Measurements from ENCODE around the gene EPB41L5. TPM values are rescaled to one million over a fixed set of nuclear protein-coding genes. Genes with fewer than 3 reads are reported as not detected.

EPB41L5 gene
- total RNA-seq, 1 donor from 2014 or later = 27.0 TPM

- H3K4me3 ChIP-seq (ENCODE audit: low read depth, low read length) = no peak overlapping the region
- DNase-seq (ENCODE audit: low read depth) = no peak
- TF ChIP-seq CTCF (conservative IDR thresholded peaks at IDR 0.05; ENCODE audit: low read depth, low read length) = no peak
These were observed 81.9 kb downstream of the EPB41L5 start for GRCh38 chr2:120094795-120095194.

GRCh38 chr2:120100627-120101026 lies 87.8 kb downstream of the EPB41L5 start:
- H3K4me3 ChIP-seq (ENCODE audit: low read depth, low read length) = no peak overlapping the region
- TF ChIP-seq CTCF (conservative IDR thresholded peaks at IDR 0.05; ENCODE audit: low read depth, low read length) = no peak
- no peak for DNase-seq (ENCODE audit: low read depth)

GRCh38 chr2:120103723-120104467 lies 91.0 kb downstream of the EPB41L5 start:
- no peak overlapping the region for H3K4me3 ChIP-seq (ENCODE audit: low read depth, low read length)
- TF ChIP-seq CTCF (conservative IDR thresholded peaks at IDR 0.05; ENCODE audit: low read depth, low read length) = no peak
- no peak for DNase-seq (ENCODE audit: low read depth)

- DNase-seq (ENCODE audit: low read depth) = no peak
- no peak overlapping the region for H3K4me3 ChIP-seq (ENCODE audit: low read depth, low read length)
- no peak for TF ChIP-seq CTCF (conservative IDR thresholded peaks at IDR 0.05; ENCODE audit: low read depth, low read length)
These were observed 91.9 kb downstream of the EPB41L5 start for GRCh38 chr2:120104772-120105171.

GRCh38 chr2:120105360-120105759 lies 92.5 kb downstream of the EPB41L5 start:
- no peak for TF ChIP-seq CTCF (conservative IDR thresholded peaks at IDR 0.05; ENCODE audit: low read depth, low read length)
- no peak for DNase-seq (ENCODE audit: low read depth)
- H3K4me3 ChIP-seq (ENCODE audit: low read depth, low read length) = no peak overlapping the region

GRCh38 chr2:120108049-120108448 lies 95.2 kb downstream of the EPB41L5 start:
- TF ChIP-seq CTCF (conservative IDR thresholded peaks at IDR 0.05; ENCODE audit: low read depth, low read length) = no peak
- peak; percentile 54 for DNase-seq (ENCODE audit: low read depth)
- H3K4me3 ChIP-seq (ENCODE audit: low read depth, low read length) = no peak overlapping the region

GRCh38 chr2:120108749-120109148 lies 95.9 kb downstream of the EPB41L5 start:
- DNase-seq (ENCODE audit: low read depth) = no peak
- no peak overlapping the region for H3K4me3 ChIP-seq (ENCODE audit: low read depth, low read length)
- TF ChIP-seq CTCF (conservative IDR thresholded peaks at IDR 0.05; ENCODE audit: low read depth, low read length) = no peak

All from epithelial cell of proximal tubule (primary cell).